ENCODE results near the gene PACSIN2.

DNA sequence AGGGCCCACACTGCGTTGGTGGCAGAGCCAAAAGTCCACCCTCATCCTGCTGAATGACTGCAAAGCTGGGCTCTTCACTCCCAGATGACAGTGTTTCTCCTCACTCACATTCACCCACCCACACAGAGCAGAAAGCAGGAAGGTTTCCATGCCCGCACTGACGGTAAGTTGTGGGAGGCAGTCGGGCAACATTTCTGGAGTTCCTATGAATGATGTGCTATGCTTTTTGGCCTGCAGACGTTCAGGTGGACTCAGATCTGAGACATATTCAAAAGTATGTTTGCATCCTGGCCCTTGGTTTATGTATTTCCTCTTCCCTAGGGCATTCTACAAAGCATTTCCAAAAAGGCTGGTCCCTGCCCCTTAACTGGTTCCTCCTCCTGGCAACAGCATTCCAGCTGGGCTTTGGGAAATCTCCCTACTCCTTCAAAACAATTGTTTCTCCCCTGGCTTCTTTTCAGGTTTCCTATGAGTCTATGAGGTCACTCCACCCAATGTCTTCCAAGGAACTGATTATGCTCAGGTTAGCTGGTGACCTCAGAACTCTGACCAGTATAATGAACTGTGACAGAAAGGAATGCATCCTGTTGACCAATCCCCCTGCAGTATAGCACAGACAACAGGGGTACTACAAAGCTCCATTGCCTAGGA lies 36.4 kb downstream of the PACSIN2 start:
- TF ChIP-seq POLR2AphosphoS5 (IDR thresholded peaks at IDR 0.05; ENCODE audit: low read depth, low read length) (no peak), EZH2 (conservative IDR thresholded peaks at IDR 0.05; ENCODE audit: low read depth, low read length) (no peak), TEAD2 (CRISPR knock-in tag; IDR thresholded peaks at IDR 0.05) (no peak)
